Neural cell (in vitro differentiated cells): ENCODE measurements around the gene PDE11A. TPM values are rescaled to one million over a fixed set of nuclear protein-coding genes. Genes with fewer than 3 reads are reported as not detected.

ENCODE experiments used
- H2AFZ ChIP-seq: fragments of 200-600, 300-800 bp; sonication (generic), shearing (Covaris generic); 2 replicates; pipeline ENCODE4 v1.6.0; 2014; ENCODE audit warnings: low read depth, mild to moderate bottlenecking, antibody characterized with exemption, low read length, moderate library complexity
- H3F3A ChIP-seq: fragments of 200-600 bp; shearing (Covaris generic); 2 replicates; pipeline ENCODE4 v1.6.1; 2016; ENCODE audit warnings: mild to moderate bottlenecking, moderate library complexity, mixed read lengths, antibody characterized with exemption, low read length; ENCODE audit not compliant: insufficient read depth, poor library complexity, severe bottlenecking
- H3K27ac ChIP-seq: fragments of 200-600, 300-800 bp; sonication (generic), shearing (Covaris generic); 2 replicates; pipeline ENCODE4 v1.5.1; 2014; ENCODE audit warnings: mild to moderate bottlenecking, low read length, moderate library complexity
- H3K27me3 ChIP-seq: fragments of 300-800, 200-600 bp; sonication (generic), shearing (Covaris generic); 2 replicates; pipeline ENCODE4 v1.6.0; 2014; ENCODE audit warnings: mild to moderate bottlenecking, low read depth, low read length, moderate library complexity; ENCODE audit not compliant: insufficient read depth
- H3K36me3 ChIP-seq: fragments of 300-800, 200-600 bp; sonication (generic), shearing (Covaris generic); 2 replicates; pipeline ENCODE4 v1.5.1; 2014; ENCODE audit warnings: mild to moderate bottlenecking, antibody characterized with exemption, low read length, moderate library complexity; ENCODE audit not compliant: insufficient read depth
- H3K4me2 ChIP-seq: fragments of 300-800, 200-600 bp; sonication (generic), shearing (Covaris generic); 2 replicates; pipeline ENCODE4 v1.6.0; 2014; ENCODE audit warnings: mild to moderate bottlenecking, low read length
- H3K4me3 ChIP-seq: fragments of 300-800, 200-600 bp; sonication (generic), shearing (Covaris generic); 2 replicates; pipeline ENCODE4 v1.5.1; 2014; ENCODE audit warnings: mild to moderate bottlenecking, low read length, moderate library complexity
- H3K79me2 ChIP-seq: fragments of 200-600 bp; shearing (Covaris generic); replicated peaks from 2 replicates; pipeline ENCODE4 v1.6.0; 2014; ENCODE audit warnings: mild to moderate bottlenecking, low read length, moderate library complexity; ENCODE audit not compliant: insufficient read depth
- H3K9ac ChIP-seq: fragments of 300-800, 200-600 bp; sonication (generic), shearing (Covaris generic); 2 replicates; pipeline ENCODE4 v1.6.1; 2016; ENCODE audit warnings: mild to moderate bottlenecking, low read length, mixed read lengths
- H3K9me2 ChIP-seq: fragments of 200-600 bp; shearing (Covaris generic); 2 replicates; pipeline ENCODE4 v1.6.1; 2016; ENCODE audit warnings: mild to moderate bottlenecking, low read length, mixed read lengths; ENCODE audit not compliant: insufficient read depth
- H3K9me3 ChIP-seq: fragments of 200-600, 300-800 bp; sonication (generic), shearing (Covaris generic); 2 replicates; pipeline ENCODE4 v1.6.1; 2016; ENCODE audit warnings: mild to moderate bottlenecking, mixed run types, low read length, moderate library complexity, mixed read lengths
- H4K20me1 ChIP-seq: fragments of 200-600 bp; shearing (Covaris generic); 2 replicates; pipeline ENCODE4 v1.6.1; 2016; ENCODE audit warnings: mild to moderate bottlenecking, mixed run types; ENCODE audit not compliant: insufficient read depth
- EP300 ChIP-seq: fragments of 450-650 bp; conservative IDR thresholded peaks from 2 replicates; pipeline ENCODE4 v1.6.1; 2014; ENCODE audit warnings: antibody characterized with exemption, mild to moderate bottlenecking, moderate library complexity; ENCODE audit not compliant: poor library complexity, severe bottlenecking
- EZH2 ChIP-seq: fragments of 200-600, 300-800 bp; shearing (Covaris generic), sonication (generic); IDR thresholded peaks from 2 replicates; pipeline ENCODE4 v1.6.1; 2014; ENCODE audit warnings: antibody characterized with exemption, low read length, borderline replicate concordance, mild to moderate bottlenecking; ENCODE audit not compliant: insufficient read depth, poor library complexity, severe bottlenecking
- MXI1 ChIP-seq: fragments of 450-650 bp; conservative IDR thresholded peaks from 2 replicates; pipeline ENCODE4 v1.6.1; 2014; ENCODE audit warnings: antibody characterized with exemption, mild to moderate bottlenecking; ENCODE audit not compliant: poor library complexity, severe bottlenecking
- POLR2AphosphoS5 ChIP-seq: IDR thresholded peaks from 2 replicates; pipeline ENCODE4 v1.6.1; 2012
- RAD21 ChIP-seq: fragments of 450-650 bp; conservative IDR thresholded peaks from 2 replicates; pipeline ENCODE4 v1.6.1; 2014; ENCODE audit warnings: antibody characterized with exemption, mild to moderate bottlenecking, moderate library complexity
- SMC3 ChIP-seq: fragments of 450-650 bp; conservative IDR thresholded peaks from 2 replicates; pipeline ENCODE4 v1.6.1; 2014; ENCODE audit warnings: antibody characterized with exemption, mild to moderate bottlenecking, moderate library complexity; ENCODE audit not compliant: poor library complexity
- TAF1 ChIP-seq: IDR thresholded peaks from 2 replicates; pipeline ENCODE4 v1.6.1; 2012; ENCODE audit warnings: low read depth
- polyA plus RNA-seq: library from polyadenylated mRNA; depleted of rRNA; stranded (reverse); fragments of >200 nt; gene quantifications from 2 replicates; pipeline ENCODE4 v1.2.3, GENCODE V29; 2014
- TF ChIP-seq, protein P1 (sequence below): fragments of 450-650 bp; IDR thresholded peaks from 2 replicates; pipeline ENCODE4 v1.5.1; 2014; ENCODE audit warnings: antibody characterized with exemption, mild to moderate bottlenecking, moderate library complexity; ENCODE audit not compliant: poor library complexity, severe bottlenecking
- TF ChIP-seq, protein P2 (sequence below): IDR thresholded peaks from 2 replicates; pipeline ENCODE4 v1.6.1; 2012; ENCODE audit warnings: borderline replicate concordance

The PDE11A gene
- polyA plus RNA-seq, 1 donor from 2014 or later, result 0.89 TPM

DNA sequence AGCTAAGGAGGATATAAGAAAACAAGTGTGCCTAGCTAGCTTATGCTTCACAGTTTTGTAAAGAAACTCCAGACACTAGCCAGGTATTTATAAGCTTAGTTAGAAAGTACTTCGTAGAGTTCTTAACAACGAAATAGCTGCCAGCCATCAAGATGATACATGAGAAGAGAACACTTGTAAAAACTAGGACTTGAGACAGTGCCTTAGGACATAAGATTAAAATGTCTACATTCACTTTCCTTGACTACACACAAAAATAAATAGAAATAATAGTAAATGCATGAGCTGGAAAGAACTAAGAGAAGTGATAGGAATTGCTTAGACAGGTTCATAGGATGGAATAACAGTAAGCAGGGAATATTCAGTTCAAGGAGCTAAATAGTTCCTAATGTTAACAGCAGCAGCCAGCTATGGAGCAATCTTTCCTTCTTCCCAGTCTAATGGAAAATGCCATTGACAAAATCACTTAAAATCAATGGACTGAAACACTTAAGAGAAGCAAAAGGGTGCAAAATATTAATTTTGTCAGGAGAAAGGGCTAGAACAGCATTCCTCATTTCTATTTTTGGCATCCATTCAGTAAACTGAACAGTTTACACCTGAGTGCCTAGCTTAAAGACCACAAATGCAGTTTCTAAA is 186.6 kb downstream of the PDE11A start:
- no peaks in the 10 kb centered on the region for H3K79me2 ChIP-seq
- no peak overlapping the region for H3K4me2 ChIP-seq
- no peaks in the 10 kb centered on the region for H3K36me3 ChIP-seq
- H3K9me2 ChIP-seq, result no peaks in the 10 kb centered on the region
- no peaks in the 10 kb centered on the region for H3K9me3 ChIP-seq
- no peak overlapping the region for H3K4me3 ChIP-seq
- no peak overlapping the region for H3K27ac ChIP-seq
- H3K27me3 ChIP-seq, result no peaks in the 10 kb centered on the region
- H3K9ac ChIP-seq, result no peak overlapping the region
- TF ChIP-seq TAF1 (no peak), EZH2 (no peak), RAD21 (no peak), EP300 (no peak), MXI1 (no peak), POLR2AphosphoS5 (no peak), SMC3 (no peak)
- TF ChIP-seq, protein P1, sequence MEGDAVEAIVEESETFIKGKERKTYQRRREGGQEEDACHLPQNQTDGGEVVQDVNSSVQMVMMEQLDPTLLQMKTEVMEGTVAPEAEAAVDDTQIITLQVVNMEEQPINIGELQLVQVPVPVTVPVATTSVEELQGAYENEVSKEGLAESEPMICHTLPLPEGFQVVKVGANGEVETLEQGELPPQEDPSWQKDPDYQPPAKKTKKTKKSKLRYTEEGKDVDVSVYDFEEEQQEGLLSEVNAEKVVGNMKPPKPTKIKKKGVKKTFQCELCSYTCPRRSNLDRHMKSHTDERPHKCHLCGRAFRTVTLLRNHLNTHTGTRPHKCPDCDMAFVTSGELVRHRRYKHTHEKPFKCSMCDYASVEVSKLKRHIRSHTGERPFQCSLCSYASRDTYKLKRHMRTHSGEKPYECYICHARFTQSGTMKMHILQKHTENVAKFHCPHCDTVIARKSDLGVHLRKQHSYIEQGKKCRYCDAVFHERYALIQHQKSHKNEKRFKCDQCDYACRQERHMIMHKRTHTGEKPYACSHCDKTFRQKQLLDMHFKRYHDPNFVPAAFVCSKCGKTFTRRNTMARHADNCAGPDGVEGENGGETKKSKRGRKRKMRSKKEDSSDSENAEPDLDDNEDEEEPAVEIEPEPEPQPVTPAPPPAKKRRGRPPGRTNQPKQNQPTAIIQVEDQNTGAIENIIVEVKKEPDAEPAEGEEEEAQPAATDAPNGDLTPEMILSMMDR, result no peak
- TF ChIP-seq, protein P2, sequence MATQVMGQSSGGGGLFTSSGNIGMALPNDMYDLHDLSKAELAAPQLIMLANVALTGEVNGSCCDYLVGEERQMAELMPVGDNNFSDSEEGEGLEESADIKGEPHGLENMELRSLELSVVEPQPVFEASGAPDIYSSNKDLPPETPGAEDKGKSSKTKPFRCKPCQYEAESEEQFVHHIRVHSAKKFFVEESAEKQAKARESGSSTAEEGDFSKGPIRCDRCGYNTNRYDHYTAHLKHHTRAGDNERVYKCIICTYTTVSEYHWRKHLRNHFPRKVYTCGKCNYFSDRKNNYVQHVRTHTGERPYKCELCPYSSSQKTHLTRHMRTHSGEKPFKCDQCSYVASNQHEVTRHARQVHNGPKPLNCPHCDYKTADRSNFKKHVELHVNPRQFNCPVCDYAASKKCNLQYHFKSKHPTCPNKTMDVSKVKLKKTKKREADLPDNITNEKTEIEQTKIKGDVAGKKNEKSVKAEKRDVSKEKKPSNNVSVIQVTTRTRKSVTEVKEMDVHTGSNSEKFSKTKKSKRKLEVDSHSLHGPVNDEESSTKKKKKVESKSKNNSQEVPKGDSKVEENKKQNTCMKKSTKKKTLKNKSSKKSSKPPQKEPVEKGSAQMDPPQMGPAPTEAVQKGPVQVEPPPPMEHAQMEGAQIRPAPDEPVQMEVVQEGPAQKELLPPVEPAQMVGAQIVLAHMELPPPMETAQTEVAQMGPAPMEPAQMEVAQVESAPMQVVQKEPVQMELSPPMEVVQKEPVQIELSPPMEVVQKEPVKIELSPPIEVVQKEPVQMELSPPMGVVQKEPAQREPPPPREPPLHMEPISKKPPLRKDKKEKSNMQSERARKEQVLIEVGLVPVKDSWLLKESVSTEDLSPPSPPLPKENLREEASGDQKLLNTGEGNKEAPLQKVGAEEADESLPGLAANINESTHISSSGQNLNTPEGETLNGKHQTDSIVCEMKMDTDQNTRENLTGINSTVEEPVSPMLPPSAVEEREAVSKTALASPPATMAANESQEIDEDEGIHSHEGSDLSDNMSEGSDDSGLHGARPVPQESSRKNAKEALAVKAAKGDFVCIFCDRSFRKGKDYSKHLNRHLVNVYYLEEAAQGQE, result no peak
- H3F3A ChIP-seq, result no peaks in the 10 kb centered on the region
- H4K20me1 ChIP-seq, result no peaks in the 10 kb centered on the region
- no peak overlapping the region for H2AFZ ChIP-seq

DNA sequence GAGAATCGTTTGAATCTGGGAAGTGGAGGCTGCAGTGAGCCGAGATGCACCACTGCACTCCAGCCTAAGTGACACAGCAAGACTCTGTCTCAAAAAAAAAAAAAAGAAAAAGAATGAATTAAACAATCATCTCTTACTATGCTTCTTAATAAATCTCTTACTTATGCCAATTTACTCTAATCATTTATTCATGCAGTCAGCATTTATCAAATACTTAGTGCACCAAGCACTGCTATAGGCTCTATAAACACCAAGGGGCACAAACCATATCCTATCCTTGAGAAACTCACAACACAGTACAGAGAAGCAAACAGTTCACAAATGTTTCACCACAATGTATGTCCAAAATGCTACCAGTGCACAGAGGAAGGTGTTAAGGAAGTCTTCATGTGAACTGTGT is 189.4 kb downstream of the PDE11A start:
- TF ChIP-seq POLR2AphosphoS5 (no peak), TAF1 (no peak), MXI1 (no peak), RAD21 (no peak), EZH2 (no peak), EP300 (no peak), SMC3 (no peak)
- TF ChIP-seq, protein P1, result no peak
- TF ChIP-seq, protein P2, result no peak
- H3K9me3 ChIP-seq, result no peaks in the 10 kb centered on the region
- no peak overlapping the region for H3K9ac ChIP-seq
- no peaks in the 10 kb centered on the region for H3K9me2 ChIP-seq
- no peak overlapping the region for H3K27ac ChIP-seq
- H4K20me1 ChIP-seq, result no peaks in the 10 kb centered on the region
- no peaks in the 10 kb centered on the region for H3K79me2 ChIP-seq
- H2AFZ ChIP-seq, result no peak overlapping the region
- H3K36me3 ChIP-seq, result no peaks in the 10 kb centered on the region
- no peaks in the 10 kb centered on the region for H3F3A ChIP-seq
- no peak overlapping the region for H3K4me3 ChIP-seq
- no peaks in the 10 kb centered on the region for H3K27me3 ChIP-seq
- no peak overlapping the region for H3K4me2 ChIP-seq
